IMR-90 (cell line): ENCODE results near the gene TMEM52.

Experiments used
- BHLHE40 ChIP-seq: fragments of 150-350 bp; IDR thresholded peaks from 2 replicates; pipeline ENCODE4 v1.6.1; 2016; ENCODE audit warnings: mild to moderate bottlenecking, low read depth, low read length
- CEBPB ChIP-seq: IDR thresholded peaks from 2 replicates; pipeline ENCODE4 v1.6.1; 2012; ENCODE audit warnings: low read depth, low read length, improper control_type of control experiment
- FOS ChIP-seq: fragments of 150-350 bp; IDR thresholded peaks from 2 replicates; pipeline ENCODE4 v1.6.1; 2016; ENCODE audit warnings: low read depth, low read length
- MAFK ChIP-seq: IDR thresholded peaks from 2 replicates; pipeline ENCODE4 v1.6.1; 2012; ENCODE audit warnings: low read depth, low read length, improper control_type of control experiment
- MAZ ChIP-seq: IDR thresholded peaks from 2 replicates; pipeline ENCODE4 v1.6.1; 2012; ENCODE audit warnings: low read depth, mild to moderate bottlenecking, low read length, improper control_type of control experiment, moderate library complexity, borderline replicate concordance
- MXI1 ChIP-seq: IDR thresholded peaks from 2 replicates; pipeline ENCODE4 v1.6.1; 2012; ENCODE audit warnings: low read depth, mild to moderate bottlenecking, low read length, moderate library complexity, borderline replicate concordance
- POLR2A ChIP-seq: IDR thresholded peaks from 2 replicates; pipeline ENCODE4 v1.6.1; 2012; ENCODE audit warnings: mild to moderate bottlenecking, low read depth, low read length
- RAD21 ChIP-seq: IDR thresholded peaks from 2 replicates; pipeline ENCODE4 v1.6.1; 2012; ENCODE audit warnings: low read length, improper control_type of control experiment
- RCOR1 ChIP-seq: IDR thresholded peaks from 2 replicates; pipeline ENCODE4 v1.6.1; 2012; ENCODE audit warnings: mild to moderate bottlenecking, low read length, improper control_type of control experiment; ENCODE audit not compliant: insufficient replicate concordance
- RFX5 ChIP-seq: IDR thresholded peaks from 2 replicates; pipeline ENCODE4 v1.8.0; 2012; ENCODE audit warnings: low read depth, mild to moderate bottlenecking, low read length, moderate library complexity
- SMC3 ChIP-seq: fragments of 150-350 bp; IDR thresholded peaks from 2 replicates; pipeline ENCODE4 v1.6.1; 2016; ENCODE audit warnings: low read depth, mild to moderate bottlenecking, antibody characterized with exemption, low read length, moderate library complexity
- USF2 ChIP-seq: fragments of 150-350 bp; IDR thresholded peaks from 2 replicates; pipeline ENCODE4 v1.6.1; 2017; ENCODE audit warnings: mild to moderate bottlenecking, antibody characterized with exemption, low read length, low read depth
- TF ChIP-seq, protein P1 (sequence below): conservative IDR thresholded peaks from 2 replicates; pipeline ENCODE4 v1.5.1; 2012; ENCODE audit warnings: mild to moderate bottlenecking, low read depth, low read length, improper control_type of control experiment

DNA sequence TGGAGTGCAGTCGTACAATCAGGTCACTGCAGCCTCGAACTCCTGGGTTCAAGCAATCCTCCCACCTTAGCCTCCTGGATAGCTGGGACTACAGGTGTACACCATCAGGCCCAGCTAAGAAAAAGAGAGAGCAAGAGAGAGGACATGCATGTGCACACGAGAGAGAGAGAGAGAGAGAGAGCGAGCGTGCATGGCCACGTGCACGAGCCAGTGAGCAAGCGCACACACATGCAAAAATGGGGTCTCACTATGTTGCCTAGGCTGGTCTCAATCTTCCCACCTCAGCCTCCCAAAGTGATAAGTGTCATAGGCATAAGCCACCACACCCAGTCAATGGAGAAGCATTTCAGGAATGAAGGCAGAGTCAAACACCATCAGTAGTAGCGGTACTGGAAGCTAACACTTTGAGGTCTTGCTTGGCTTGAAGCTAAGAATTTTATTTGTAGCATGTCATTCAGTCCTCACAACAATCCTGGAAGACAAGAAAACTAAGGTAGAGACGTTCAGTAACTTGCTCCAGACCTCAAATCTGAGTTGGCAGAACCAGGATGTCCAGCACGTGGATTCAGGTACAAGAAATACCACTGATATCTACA, 42.6 kb downstream of the TMEM52 start:
- TF ChIP-seq USF2, result no peak
- no peak for TF ChIP-seq POLR2A
- TF ChIP-seq, protein P1, sequence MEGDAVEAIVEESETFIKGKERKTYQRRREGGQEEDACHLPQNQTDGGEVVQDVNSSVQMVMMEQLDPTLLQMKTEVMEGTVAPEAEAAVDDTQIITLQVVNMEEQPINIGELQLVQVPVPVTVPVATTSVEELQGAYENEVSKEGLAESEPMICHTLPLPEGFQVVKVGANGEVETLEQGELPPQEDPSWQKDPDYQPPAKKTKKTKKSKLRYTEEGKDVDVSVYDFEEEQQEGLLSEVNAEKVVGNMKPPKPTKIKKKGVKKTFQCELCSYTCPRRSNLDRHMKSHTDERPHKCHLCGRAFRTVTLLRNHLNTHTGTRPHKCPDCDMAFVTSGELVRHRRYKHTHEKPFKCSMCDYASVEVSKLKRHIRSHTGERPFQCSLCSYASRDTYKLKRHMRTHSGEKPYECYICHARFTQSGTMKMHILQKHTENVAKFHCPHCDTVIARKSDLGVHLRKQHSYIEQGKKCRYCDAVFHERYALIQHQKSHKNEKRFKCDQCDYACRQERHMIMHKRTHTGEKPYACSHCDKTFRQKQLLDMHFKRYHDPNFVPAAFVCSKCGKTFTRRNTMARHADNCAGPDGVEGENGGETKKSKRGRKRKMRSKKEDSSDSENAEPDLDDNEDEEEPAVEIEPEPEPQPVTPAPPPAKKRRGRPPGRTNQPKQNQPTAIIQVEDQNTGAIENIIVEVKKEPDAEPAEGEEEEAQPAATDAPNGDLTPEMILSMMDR, result no peak
- TF ChIP-seq SMC3, result no peak
- TF ChIP-seq RAD21, result no peak
- no peak for TF ChIP-seq RFX5
- TF ChIP-seq MAFK, result no peak
- no peak for TF ChIP-seq FOS
- TF ChIP-seq MAZ, result no peak
- no peak for TF ChIP-seq BHLHE40
- TF ChIP-seq MXI1, result no peak
- TF ChIP-seq CEBPB, result no peak
- no peak for TF ChIP-seq RCOR1
